Keratinocyte (primary cell): ENCODE measurements around the gene EIF3F. TPM values are rescaled to one million over a fixed set of nuclear protein-coding genes. Genes with fewer than 3 reads are reported as not detected.

Experiments
- DNase-seq: peaks from one replicate; pipeline ENCODE4 v3.0.0-alpha.2; 2011; ENCODE audit warnings: low read depth, missing footprints, low spot score
- FAIRE-seq: peaks from 2 replicates; lab custom pipeline; 2011; peaks lifted over from hg19 to GRCh38; lab: Jason Lieb, UNC
- H2AFZ ChIP-seq: 2 replicates; pipeline ENCODE4 v1.6.0; 2012; ENCODE audit warnings: low read length, control low read depth, inconsistent platforms; ENCODE audit not compliant: control insufficient read depth
- H3K27ac ChIP-seq: 2 replicates; pipeline ENCODE4 v1.5.1; 2011; ENCODE audit warnings: low read length; ENCODE audit not compliant: control insufficient read depth, insufficient read depth
- H3K27me3 ChIP-seq: 3 replicates; pipeline ENCODE4 v1.6.0; 2011; ENCODE audit warnings: low read length; ENCODE audit not compliant: control insufficient read depth, insufficient read depth; ENCODE audit errors: extremely low read depth
- H3K36me3 ChIP-seq, 2 experiments: 2 replicates in 1 of 2; 3 replicates in 1 of 2; pipeline ENCODE4 v1.5.1; 2011; ENCODE audit warnings: low read length in 2 of 2, mild to moderate bottlenecking in 1 of 2; ENCODE audit not compliant: control insufficient read depth in 2 of 2, insufficient read depth in 2 of 2; ENCODE audit errors: extremely low read depth in 1 of 2
- H3K4me1 ChIP-seq: 3 replicates; pipeline ENCODE4 v1.5.1; 2011; ENCODE audit warnings: low read length; ENCODE audit not compliant: control insufficient read depth, insufficient read depth; ENCODE audit errors: extremely low read depth
- H3K4me2 ChIP-seq: 3 replicates; pipeline ENCODE4 v1.6.0; 2011; ENCODE audit warnings: low read depth, low read length; ENCODE audit not compliant: control insufficient read depth, insufficient read depth; ENCODE audit errors: extremely low read depth
- H3K4me3 ChIP-seq, 3 experiments: fragments of 200-600 bp in 1 of 3; sonication (generic) in 1 of 3; 2 replicates in 2 of 3; 3 replicates in 1 of 3; pipeline ENCODE4 v1.5.1; 2011 to 2016; ENCODE audit warnings: low read length in 3 of 3, mild to moderate bottlenecking in 3 of 3, control low read depth in 2 of 3, inconsistent platforms in 1 of 3, low read depth in 1 of 3, mixed read lengths in 1 of 3, mixed run types in 1 of 3, moderate library complexity in 1 of 3; ENCODE audit not compliant: control insufficient read depth in 2 of 3, insufficient read depth in 2 of 3; ENCODE audit errors: extremely low read depth in 1 of 3
- H3K79me2 ChIP-seq: 2 replicates; pipeline ENCODE4 v1.6.0; 2012; ENCODE audit warnings: low read length; ENCODE audit not compliant: control insufficient read depth, insufficient read depth
- H3K9ac ChIP-seq: 3 replicates; pipeline ENCODE4 v1.6.0; 2011; ENCODE audit warnings: low read length; ENCODE audit not compliant: control insufficient read depth, insufficient read depth; ENCODE audit errors: extremely low read depth
- H3K9me1 ChIP-seq: 3 replicates; pipeline ENCODE4 v1.6.0; 2011; ENCODE audit warnings: low read length; ENCODE audit not compliant: control insufficient read depth, insufficient read depth; ENCODE audit errors: extremely low read depth
- H3K9me3 ChIP-seq: 2 replicates; pipeline ENCODE4 v1.5.1; 2012; ENCODE audit warnings: low read depth, low read length; ENCODE audit not compliant: control insufficient read depth
- H4K20me1 ChIP-seq: 3 replicates; pipeline ENCODE4 v1.6.0; 2011; ENCODE audit warnings: low read length; ENCODE audit not compliant: control insufficient read depth, insufficient read depth; ENCODE audit errors: extremely low read depth
- EZH2 ChIP-seq: IDR thresholded peaks from one replicate; pipeline ENCODE4 v1.6.1; 2012; ENCODE audit warnings: inconsistent platforms, mild to moderate bottlenecking, low read length, moderate library complexity
- dilution Hi-C: fragments of 300-500 bp; cut with MboI; formaldehyde crosslinking; loops from one replicate; pipeline ENCODE4 v1.7.0; 2020; ENCODE audit warnings: low sequenced_read_pairs; ENCODE audit not compliant: extremely low pct_ligation_motif_present
- polyA plus RNA-seq, 5 experiments: library from polyadenylated mRNA; depleted of rRNA in 3 of 5; stranded (reverse) in 3 of 5; stranded (forward) in 1 of 5; unstranded in 1 of 5; fragments of >200 nt; gene quantifications; 1 replicate in 1 of 5; 2 replicates in 3 of 5; 3 replicates in 1 of 5; pipeline versions ENCODE4 v1.2.1 to v1.2.3, GENCODE V29; 2011 to 2012; ENCODE audit warnings: missing spikeins in 2 of 5, low read depth in 1 of 5, low replicate concordance in 1 of 5
- TF ChIP-seq, protein P1 (sequence below), 3 experiments: IDR thresholded peaks in 1 of 3; conservative IDR thresholded peaks in 1 of 3; optimal IDR thresholded peaks in 1 of 3; 2 replicates in 2 of 3; 3 replicates in 1 of 3; pipeline versions ENCODE3 to v1.5.1; 2011; ENCODE audit warnings: low read length in 3 of 3, mild to moderate bottlenecking in 3 of 3, moderate library complexity in 2 of 3, control low read depth in 1 of 3, inconsistent platforms in 1 of 3; ENCODE audit not compliant: insufficient read depth in 2 of 3; ENCODE audit errors: extremely low read depth in 1 of 3

Gene EIF3F
- polyA plus RNA-seq, 1 donor (not counting 4 experiments of a cell fraction or from before 2014, with no cell fraction given): 158 TPM

DNA sequence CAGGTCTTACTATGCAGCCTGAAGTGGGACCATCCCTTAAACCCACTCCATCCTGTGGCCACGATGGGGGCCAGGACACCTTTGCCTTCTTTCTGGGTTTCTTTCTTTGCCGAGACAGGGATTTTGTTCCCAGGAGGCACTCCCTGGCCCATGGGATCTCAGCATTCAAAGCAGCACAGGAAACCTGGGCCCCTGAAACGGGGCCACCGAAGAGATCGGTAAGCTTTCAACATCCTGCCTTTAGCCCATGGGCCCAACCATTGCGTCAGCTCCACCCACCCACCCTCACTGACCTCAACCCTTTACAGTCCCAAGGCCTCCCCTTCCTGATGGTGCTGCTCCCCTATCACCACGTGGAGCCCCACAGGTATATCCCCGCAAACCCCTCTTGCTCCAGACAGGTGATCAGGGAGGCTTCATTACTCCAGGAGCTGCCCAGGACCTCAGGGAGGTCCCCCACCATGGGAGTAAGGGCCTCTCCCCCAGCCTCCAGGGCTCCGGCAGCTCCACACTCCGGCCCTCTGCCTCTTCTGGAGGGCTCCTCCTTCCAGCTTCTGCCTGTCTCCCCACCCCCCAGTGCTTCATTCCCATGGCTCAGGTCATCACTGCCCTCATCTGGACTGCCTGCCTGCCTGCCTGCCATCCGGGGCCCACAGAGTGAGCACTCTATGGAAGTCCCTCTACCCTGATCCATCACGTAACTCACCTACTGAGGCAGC lies 51.8 kb downstream of the EIF3F start:
- Histone ChIP-seq H3K27ac (no peak overlapping the region), H4K20me1 (no peaks in the 10 kb centered on the region), H2AFZ (no peak overlapping the region), H3K79me2 (no peaks in the 10 kb centered on the region), H3K4me3 (no peak overlapping the region), H3K9me3 (no peaks in the 10 kb centered on the region), H3K36me3 (no peaks in the 10 kb centered on the region), H3K27me3 (peaks cover 6% of the 10 kb centered on the region), H3K9me1 (no peaks in the 10 kb centered on the region), H3K4me1 (no peaks in the 10 kb centered on the region), H3K9ac (no peak overlapping the region), H3K4me2 (no peak overlapping the region)
- TF ChIP-seq, protein P1, sequence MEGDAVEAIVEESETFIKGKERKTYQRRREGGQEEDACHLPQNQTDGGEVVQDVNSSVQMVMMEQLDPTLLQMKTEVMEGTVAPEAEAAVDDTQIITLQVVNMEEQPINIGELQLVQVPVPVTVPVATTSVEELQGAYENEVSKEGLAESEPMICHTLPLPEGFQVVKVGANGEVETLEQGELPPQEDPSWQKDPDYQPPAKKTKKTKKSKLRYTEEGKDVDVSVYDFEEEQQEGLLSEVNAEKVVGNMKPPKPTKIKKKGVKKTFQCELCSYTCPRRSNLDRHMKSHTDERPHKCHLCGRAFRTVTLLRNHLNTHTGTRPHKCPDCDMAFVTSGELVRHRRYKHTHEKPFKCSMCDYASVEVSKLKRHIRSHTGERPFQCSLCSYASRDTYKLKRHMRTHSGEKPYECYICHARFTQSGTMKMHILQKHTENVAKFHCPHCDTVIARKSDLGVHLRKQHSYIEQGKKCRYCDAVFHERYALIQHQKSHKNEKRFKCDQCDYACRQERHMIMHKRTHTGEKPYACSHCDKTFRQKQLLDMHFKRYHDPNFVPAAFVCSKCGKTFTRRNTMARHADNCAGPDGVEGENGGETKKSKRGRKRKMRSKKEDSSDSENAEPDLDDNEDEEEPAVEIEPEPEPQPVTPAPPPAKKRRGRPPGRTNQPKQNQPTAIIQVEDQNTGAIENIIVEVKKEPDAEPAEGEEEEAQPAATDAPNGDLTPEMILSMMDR (optimal IDR thresholded peaks at IDR 0.05 in 1 of 3, IDR thresholded peaks at IDR 0.05 in 1 of 3, conservative IDR thresholded peaks at IDR 0.05 in 1 of 3; ENCODE audit: extremely low read depth in 1 of 3, insufficient read depth in 2 of 3, low read length in 3 of 3): no peak
- no peak for TF ChIP-seq EZH2
- no peak for FAIRE-seq
- DNase-seq: no peak
- dilution Hi-C loops: no loop called here

DNA sequence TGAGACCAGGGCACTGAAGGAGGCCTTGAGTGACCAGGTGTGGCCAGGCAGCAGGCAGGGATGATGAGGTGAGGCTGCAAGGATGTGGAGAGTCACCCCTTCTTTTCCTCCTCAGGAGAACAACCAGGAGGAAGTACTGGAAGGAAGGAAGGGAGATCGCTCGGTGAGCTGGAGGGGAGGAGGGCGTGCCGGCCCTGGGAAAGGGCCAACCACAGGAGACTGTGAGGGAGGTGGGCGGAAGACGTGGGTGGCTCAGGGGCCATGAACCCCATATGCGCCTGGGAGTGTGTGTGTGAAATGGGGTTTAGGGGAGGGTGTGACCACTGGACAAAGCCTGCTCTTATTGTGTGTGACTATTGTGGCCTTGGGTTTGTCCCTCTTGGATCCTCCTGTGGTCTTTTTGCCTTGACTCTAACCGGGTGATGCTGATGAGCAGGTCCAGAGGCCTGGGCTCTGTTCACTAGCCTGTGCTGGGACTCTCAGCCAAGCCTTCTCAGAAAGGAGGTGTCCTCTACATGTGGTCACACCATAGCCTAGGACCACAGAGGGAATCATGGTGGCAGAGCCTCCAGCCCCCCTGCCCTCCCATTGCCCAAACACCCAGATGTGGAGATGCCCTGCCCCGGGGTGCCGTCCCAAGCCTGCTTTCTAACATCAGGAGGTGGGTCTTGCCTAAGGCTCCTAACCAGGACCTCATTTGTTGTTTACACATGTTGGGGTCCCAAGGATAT lies 52.6 kb downstream of the EIF3F start:
- peaks cover 6% of the 10 kb centered on the region for H3K27me3 ChIP-seq
- no peak for FAIRE-seq

More for the DNA sequence above, 52.6 kb downstream of the EIF3F start:
- no peak overlapping the region for H2AFZ ChIP-seq
- no peaks in the 10 kb centered on the region for H3K36me3 ChIP-seq
- no peak overlapping the region for H3K4me3 ChIP-seq
- no peaks in the 10 kb centered on the region for H4K20me1 ChIP-seq
- dilution Hi-C loops: no loop called here
- no peaks in the 10 kb centered on the region for H3K9me3 ChIP-seq
- H3K79me2 ChIP-seq: no peaks in the 10 kb centered on the region
- H3K4me2 ChIP-seq: no peak overlapping the region
- no peak for TF ChIP-seq EZH2
- TF ChIP-seq, protein P1 (optimal IDR thresholded peaks at IDR 0.05 in 1 of 3, IDR thresholded peaks at IDR 0.05 in 1 of 3, conservative IDR thresholded peaks at IDR 0.05 in 1 of 3; ENCODE audit: extremely low read depth in 1 of 3, insufficient read depth in 2 of 3, low read length in 3 of 3): no peak
- no peak overlapping the region for H3K27ac ChIP-seq
- no peaks in the 10 kb centered on the region for H3K4me1 ChIP-seq
- no peak for DNase-seq
- H3K9ac ChIP-seq: no peak overlapping the region
- H3K9me1 ChIP-seq: no peaks in the 10 kb centered on the region
